WERI-Rb-1 (cell line): ENCODE measurements around the gene SFXN5.

ENCODE experiments used
- DNase-seq: peaks from one replicate; pipeline ENCODE4 v3.0.0-alpha.2; 2020
- H3K27ac ChIP-seq: fragments of 250-450 bp; sonication (Bioruptor Pico); 2 replicates; pipeline ENCODE4 v1.5.1; 2020; ENCODE audit warnings: mild to moderate bottlenecking, moderate library complexity
- H3K27me3 ChIP-seq: fragments of 250-450 bp; sonication (Bioruptor Pico); 2 replicates; pipeline ENCODE4 v1.5.1; 2021; ENCODE audit warnings: mild to moderate bottlenecking, low read depth, moderate library complexity; ENCODE audit not compliant: insufficient read depth, severe bottlenecking
- H3K36me3 ChIP-seq: fragments of 250-450 bp; sonication (Bioruptor Pico); 2 replicates; pipeline ENCODE4 v1.5.1; 2020; ENCODE audit warnings: mild to moderate bottlenecking, moderate library complexity
- H3K4me3 ChIP-seq: 2 replicates; pipeline ENCODE4 v1.5.1; 2011; ENCODE audit warnings: low read depth, mild to moderate bottlenecking, control low read depth, low read length
- H3K9me3 ChIP-seq: fragments of 250-450 bp; sonication (Bioruptor Pico); 2 replicates; pipeline ENCODE4 v1.5.1; 2021; ENCODE audit warnings: mild to moderate bottlenecking, moderate library complexity; ENCODE audit not compliant: severe bottlenecking
- CTCF ChIP-seq: IDR thresholded peaks from 2 replicates; pipeline ENCODE4 v1.5.1; 2011; ENCODE audit warnings: low read depth, mild to moderate bottlenecking, control low read depth, inconsistent platforms, low read length

SFXN5 gene

DNA sequence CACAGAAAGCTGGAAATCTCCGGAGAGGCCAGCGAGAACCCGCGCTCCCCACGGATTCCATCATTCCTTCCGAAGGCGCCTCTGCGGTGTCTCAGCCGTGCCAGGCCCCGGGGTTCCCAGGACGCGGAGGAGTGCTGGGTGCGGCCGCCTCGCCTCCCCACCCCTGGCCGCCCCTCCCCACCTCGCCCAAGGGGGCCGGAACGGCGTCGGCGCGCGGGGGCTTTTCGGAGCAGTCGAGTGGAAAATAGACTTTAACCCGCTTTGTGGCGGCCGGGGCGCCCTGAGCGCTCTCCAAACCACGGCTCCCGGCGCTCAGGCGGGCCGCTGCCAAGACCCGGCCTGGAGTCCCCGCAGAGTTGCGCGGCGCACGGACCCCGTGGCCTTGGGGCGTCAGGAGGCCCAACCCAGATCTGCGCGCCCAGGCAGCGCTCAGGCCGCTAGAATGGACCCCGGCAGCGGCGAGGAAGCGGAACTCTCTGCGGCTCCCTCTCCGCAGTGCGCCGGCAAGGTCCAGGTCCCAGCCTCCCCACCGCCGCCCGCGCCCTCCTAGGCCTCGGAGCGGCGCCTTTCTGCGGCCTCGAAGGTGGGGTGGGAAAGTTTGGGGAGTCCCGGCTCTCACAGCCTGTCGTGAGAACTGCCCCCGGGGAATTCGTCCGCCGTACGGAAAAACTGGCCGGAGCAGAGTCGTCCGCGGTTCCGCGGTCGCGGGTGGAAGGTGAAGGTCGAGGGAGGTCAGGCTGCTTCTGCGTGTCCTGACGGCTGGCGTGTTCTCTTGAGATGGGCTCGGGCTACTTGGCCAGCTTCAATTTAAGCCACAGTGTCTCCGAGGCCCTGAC, 155.4 kb downstream of the SFXN5 start:
- peak overlapping the region; percentile 55 for H3K4me3 ChIP-seq
- TF ChIP-seq CTCF: no peak
- peaks cover 6% of the 10 kb centered on the region for H3K36me3 ChIP-seq
- H3K27ac ChIP-seq: peak overlapping the region; percentile 56
- peak; percentile 91 for DNase-seq
- H3K9me3 ChIP-seq: peaks cover 7% of the 10 kb centered on the region
- peaks cover 32% of the 10 kb centered on the region for H3K27me3 ChIP-seq

GRCh38 chr2:72915320-72915906, 156.1 kb downstream of the SFXN5 start:
- Histone ChIP-seq H3K36me3 (no peaks in the 10 kb centered on the region), H3K9me3 (peaks cover 7% of the 10 kb centered on the region), H3K27ac (peak overlapping the region; percentile 56), H3K4me3 (peak overlapping the region; percentile 55), H3K27me3 (peaks cover 28% of the 10 kb centered on the region)
- TF ChIP-seq CTCF: no peak
- DNase-seq: no peak

GRCh38 chr2:72914589-72915319, 156.8 kb downstream of the SFXN5 start:
- Histone ChIP-seq H3K36me3 (no peaks in the 10 kb centered on the region), H3K4me3 (peak overlapping the region; percentile 55; the same call in 1 of the 2 replicates), H3K27me3 (peaks cover 25% of the 10 kb centered on the region), H3K27ac (no peak overlapping the region; the same call in 1 of the 2 replicates), H3K9me3 (peaks cover 7% of the 10 kb centered on the region)
- TF ChIP-seq CTCF: no peak
- no peak for DNase-seq

DNA sequence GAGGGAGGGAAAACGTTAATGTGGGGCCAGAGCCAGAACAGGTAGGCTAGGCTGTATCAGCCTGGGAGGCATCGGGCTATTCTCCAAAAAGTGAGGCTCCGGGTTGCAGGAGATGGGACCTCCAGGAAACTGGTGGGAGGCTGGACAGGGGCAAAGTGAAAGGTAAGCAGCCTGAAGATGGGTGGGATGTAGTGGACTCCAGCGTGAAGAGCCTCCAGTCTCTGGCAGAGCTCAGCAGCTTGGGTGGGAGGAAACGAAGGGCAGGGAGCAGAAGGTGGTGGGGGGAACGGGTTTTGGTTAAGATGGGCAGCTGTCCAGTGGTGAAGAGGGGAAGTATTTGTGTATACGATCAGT, 157.3 kb downstream of the SFXN5 start:
- Histone ChIP-seq H3K27me3 (peaks cover 20% of the 10 kb centered on the region), H3K9me3 (peaks cover 7% of the 10 kb centered on the region), H3K36me3 (no peaks in the 10 kb centered on the region), H3K27ac (no peak overlapping the region), H3K4me3 (no peak overlapping the region)
- DNase-seq: no peak
- no peak for TF ChIP-seq CTCF

DNA sequence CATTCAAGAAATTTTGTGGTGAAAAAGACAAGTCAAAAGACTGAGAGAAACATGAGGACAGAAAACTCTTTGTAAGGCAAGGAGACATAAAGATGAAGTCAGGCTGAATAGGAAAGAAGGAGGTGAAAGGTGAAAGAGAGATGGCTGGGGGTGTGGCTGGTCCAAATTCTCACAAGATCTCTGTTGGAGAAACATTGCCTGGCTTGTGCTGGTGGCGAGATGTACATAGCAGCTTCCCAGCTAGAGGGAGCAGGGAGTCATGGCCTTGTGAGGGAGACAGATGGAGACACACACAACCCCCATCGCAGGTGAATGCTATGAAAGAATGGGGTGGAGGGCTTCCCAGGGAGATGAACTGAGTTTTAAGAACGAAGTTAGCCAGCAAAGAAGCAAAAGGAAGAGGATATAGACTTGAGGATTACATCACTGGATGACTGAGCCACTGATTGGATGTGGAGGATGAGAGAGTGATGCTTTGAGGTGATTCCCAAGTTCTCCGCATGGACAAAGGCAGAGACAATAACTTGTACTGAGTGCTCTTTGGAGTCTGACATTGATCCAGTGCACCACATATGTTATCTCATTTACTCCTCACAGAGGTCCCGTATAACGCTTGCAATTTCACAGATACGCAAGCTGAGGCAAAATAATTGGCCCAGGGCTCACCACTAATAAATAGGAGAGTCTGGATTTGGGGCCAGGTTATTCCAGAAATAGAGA, 157.9 kb downstream of the SFXN5 start:
- DNase-seq: peak; percentile 72
- H3K9me3 ChIP-seq: peaks cover 7% of the 10 kb centered on the region
- H3K27ac ChIP-seq: no peak overlapping the region
- no peak overlapping the region for H3K4me3 ChIP-seq
- peaks cover 14% of the 10 kb centered on the region for H3K27me3 ChIP-seq
- no peaks in the 10 kb centered on the region for H3K36me3 ChIP-seq
- TF ChIP-seq CTCF: peak; percentile 75
